ENCODE results near the gene CARD11. TPM values are rescaled to one million over a fixed set of nuclear protein-coding genes. Genes with fewer than 3 reads are reported as not detected.

CARD11 gene
- total RNA-seq, 4 donors from 2014 or later: 0.96 to 47.5 (median 6.6) TPM

DNA sequence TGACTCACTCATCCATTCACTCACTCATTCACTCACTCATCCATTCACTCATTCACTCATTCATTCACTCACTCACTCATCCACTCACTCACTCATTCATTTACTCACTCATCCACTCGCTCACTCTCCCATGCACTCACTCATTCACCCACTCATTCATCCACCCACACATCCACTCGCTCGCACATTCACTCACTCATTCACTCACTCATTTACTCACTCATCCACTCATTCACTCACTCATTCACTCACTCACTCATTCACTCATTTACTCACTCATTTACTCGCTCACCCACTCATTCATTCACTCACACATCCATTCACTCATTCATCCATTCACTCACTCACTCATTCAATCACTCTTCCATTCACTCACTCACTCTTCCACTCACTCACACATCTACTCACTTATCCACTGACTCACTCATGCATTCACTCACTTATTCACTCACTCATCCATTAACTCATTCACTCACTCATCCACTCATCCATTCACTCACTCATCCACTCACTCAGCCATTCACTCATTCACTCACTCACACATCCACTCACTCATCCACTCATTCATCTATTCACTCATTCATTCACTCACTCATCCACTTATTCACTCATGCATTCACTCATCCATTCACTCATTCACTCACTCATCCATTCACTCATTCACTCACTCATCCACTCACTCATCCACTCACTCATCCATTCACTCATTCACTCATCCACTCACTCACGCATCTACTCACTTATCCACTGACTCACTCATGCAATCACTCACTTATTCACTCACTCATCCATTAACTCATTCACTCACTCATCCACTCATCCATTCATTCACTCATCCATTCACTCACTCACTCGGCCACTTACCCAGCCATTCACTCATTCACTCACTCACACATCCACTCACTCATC lies 74.0 kb downstream of the CARD11 start:
- in situ Hi-C loops (cut with MboI; ENCODE audit: low pct_ligation_motif_present in 1 of 4, low pct_unique_long_range_greater_than_20kb in 1 of 4, low sequenced_read_pairs in 3 of 4): no loop called here

DNA sequence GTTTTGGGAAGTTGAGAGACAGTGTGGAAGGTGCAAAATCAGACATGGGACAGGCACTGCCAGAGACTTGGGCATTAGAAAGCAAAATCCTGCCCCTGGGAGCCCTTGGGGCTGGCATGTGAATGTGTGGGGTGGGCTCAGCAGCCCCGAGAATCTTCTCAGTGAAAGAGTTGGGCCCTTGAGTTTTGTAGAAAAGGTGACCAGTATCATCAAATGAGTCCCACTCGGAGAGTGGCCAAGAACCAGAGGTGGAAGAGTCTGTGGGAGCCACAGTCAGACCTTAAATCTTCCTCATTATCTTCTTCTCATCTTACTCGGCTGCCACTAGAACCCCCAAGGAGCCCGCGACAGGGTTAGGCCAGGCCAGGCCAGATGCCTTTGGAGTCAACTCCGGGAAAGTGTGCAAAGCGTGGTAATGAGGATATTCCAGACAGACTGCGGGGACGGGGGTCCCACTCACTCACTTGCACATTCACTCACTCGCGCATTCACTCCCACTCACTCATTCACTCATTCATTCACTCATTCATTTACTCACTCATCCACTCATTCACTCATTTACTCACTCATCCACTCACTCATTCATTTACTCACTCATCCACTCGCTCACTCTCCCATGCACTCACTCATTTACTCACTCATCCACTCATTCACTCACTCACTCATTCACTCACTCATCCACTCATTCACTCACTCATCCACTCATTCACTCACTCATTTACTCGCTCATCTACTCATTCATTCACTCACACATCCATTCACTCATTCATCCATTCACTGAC lies 74.9 kb downstream of the CARD11 start:
- DNase-seq: no peak
- in situ Hi-C loops (cut with MboI; ENCODE audit: low pct_ligation_motif_present in 1 of 4, low pct_unique_long_range_greater_than_20kb in 1 of 4, low sequenced_read_pairs in 3 of 4): no loop called here
- intact Hi-C loops (cut with DNase I; ENCODE audit: low total_unique reads): no loop called here
- Histone ChIP-seq H3K27ac (no peak overlapping the region), H3K9me3 (peaks cover 5% of the 10 kb centered on the region in 2 donors), H3K4me1 (no peaks in the 10 kb centered on the region), H3K4me3 (no peak overlapping the region), H3K36me3 (no peaks in the 10 kb centered on the region), H3K27me3 (no peaks in the 10 kb centered on the region)
- TF ChIP-seq CTCF (IDR thresholded peaks at IDR 0.05): no peak
- TF ChIP-seq EP300 (IDR thresholded peaks at IDR 0.05; ENCODE audit: low read depth): no peak
- no peak for TF ChIP-seq POLR2A (IDR thresholded peaks at IDR 0.05)
- no peak for TF ChIP-seq POLR2AphosphoS5 (IDR thresholded peaks at IDR 0.05)
- 92 to 100% methylated on average over 4 to 13 of the region's 13 CpGs for WGBS, 2 donors (ENCODE audit: low coverage in 1 of 2)

More for the DNA sequence above, 74.0 kb downstream of the CARD11 start:
- no peaks in the 10 kb centered on the region for H3K27me3 ChIP-seq
- intact Hi-C loops (cut with DNase I; ENCODE audit: low total_unique reads): no loop called here
- TF ChIP-seq CTCF (IDR thresholded peaks at IDR 0.05) (no peak), POLR2AphosphoS5 (IDR thresholded peaks at IDR 0.05) (no peak), POLR2A (IDR thresholded peaks at IDR 0.05) (no peak), EP300 (IDR thresholded peaks at IDR 0.05; ENCODE audit: low read depth) (no peak)
- 92 to 94% methylated on average over 6 of the region's 6 CpGs for WGBS, 2 donors (ENCODE audit: low coverage in 1 of 2)
- H3K4me1 ChIP-seq: no peaks in the 10 kb centered on the region
- H3K36me3 ChIP-seq: no peaks in the 10 kb centered on the region
- H3K9me3 ChIP-seq: peaks cover 5% of the 10 kb centered on the region in 2 donors
- DNase-seq: no peak
- H3K27ac ChIP-seq: no peak overlapping the region
- H3K4me3 ChIP-seq: no peak overlapping the region

DNA sequence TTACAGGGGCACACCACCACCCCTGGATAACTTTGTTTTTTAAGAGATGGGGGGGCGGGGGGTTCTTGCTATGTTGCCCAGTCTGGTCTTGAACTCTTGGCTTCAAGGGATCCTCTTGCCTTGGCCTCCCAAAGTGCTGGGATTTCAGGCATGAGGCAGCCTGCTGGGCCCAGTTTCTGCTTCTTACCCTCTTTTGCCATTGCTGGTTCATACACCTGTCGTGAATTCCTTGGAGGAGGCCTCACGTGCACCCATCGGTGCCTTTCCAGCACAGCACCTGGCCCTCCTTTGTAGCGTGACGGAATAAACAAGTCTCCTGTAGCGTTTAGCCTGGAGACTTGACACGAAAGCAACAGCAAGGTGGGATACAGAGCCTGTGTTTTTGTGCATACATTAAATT lies 75.5 kb downstream of the CARD11 start:
- intact Hi-C loops (cut with DNase I; ENCODE audit: low total_unique reads): no loop called here
- WGBS, 2 donors (ENCODE audit: low coverage in 1 of 2): 90 to 100% methylated on average over 3 to 8 of the region's 8 CpGs
- Histone ChIP-seq H3K4me1 (no peaks in the 10 kb centered on the region), H3K4me3 (no peak overlapping the region), H3K9me3 (peaks cover 5% of the 10 kb centered on the region in 2 donors), H3K27ac (no peak overlapping the region), H3K36me3 (no peaks in the 10 kb centered on the region), H3K27me3 (no peaks in the 10 kb centered on the region)
- no peak for DNase-seq
- in situ Hi-C loops (cut with MboI; ENCODE audit: low pct_ligation_motif_present in 1 of 4, low pct_unique_long_range_greater_than_20kb in 1 of 4, low sequenced_read_pairs in 3 of 4): no loop called here
- TF ChIP-seq CTCF (IDR thresholded peaks at IDR 0.05): no peak
- TF ChIP-seq POLR2A (IDR thresholded peaks at IDR 0.05): no peak
- no peak for TF ChIP-seq POLR2AphosphoS5 (IDR thresholded peaks at IDR 0.05)
- TF ChIP-seq EP300 (IDR thresholded peaks at IDR 0.05; ENCODE audit: low read depth): no peak

- 75 to 84% methylated on average over 6 to 7 of the region's 7 CpGs for WGBS, 2 donors (ENCODE audit: low coverage in 1 of 2)
- no peak for TF ChIP-seq EP300 (IDR thresholded peaks at IDR 0.05; ENCODE audit: low read depth)
- TF ChIP-seq POLR2A (IDR thresholded peaks at IDR 0.05): no peak
- no peak for TF ChIP-seq POLR2AphosphoS5 (IDR thresholded peaks at IDR 0.05)
- no peak for TF ChIP-seq CTCF (IDR thresholded peaks at IDR 0.05)
- no peak overlapping the region for H3K27ac ChIP-seq
- H3K27me3 ChIP-seq: no peaks in the 10 kb centered on the region
- no peaks in the 10 kb centered on the region for H3K4me1 ChIP-seq
- DNase-seq: no peak
- in situ Hi-C loops (cut with MboI; ENCODE audit: low pct_ligation_motif_present in 1 of 4, low pct_unique_long_range_greater_than_20kb in 1 of 4, low sequenced_read_pairs in 3 of 4) (no loop called here), intact Hi-C loops (cut with DNase I; ENCODE audit: low total_unique reads) (no loop called here)
- H3K9me3 ChIP-seq: peaks cover 5% of the 10 kb centered on the region in 2 donors
- no peaks in the 10 kb centered on the region for H3K36me3 ChIP-seq
- no peak overlapping the region for H3K4me3 ChIP-seq
These were observed 76.0 kb downstream of the CARD11 start for GRCh38 chr7:2967705-2968104.
